GM12875 (cell line): ENCODE results near the gene TBC1D19.
"Not testable (repeated sequence)": the region's sequence is repeated elsewhere in the genome, so short reads cannot be mapped to it uniquely, and the experiment has no call there.

Experiments used
- H3K4me3 ChIP-seq: one replicate; pipeline ENCODE4 v1.5.1; 2011; ENCODE audit warnings: low read depth, low read length, control low read depth
- TF ChIP-seq, protein P1 (sequence below): IDR thresholded peaks from 2 replicates; pipeline ENCODE4 v1.5.1; 2011; ENCODE audit warnings: low read depth, mild to moderate bottlenecking, control low read depth, inconsistent platforms, low read length, moderate library complexity, borderline replicate concordance; ENCODE audit not compliant: insufficient read depth

TBC1D19 gene

DNA sequence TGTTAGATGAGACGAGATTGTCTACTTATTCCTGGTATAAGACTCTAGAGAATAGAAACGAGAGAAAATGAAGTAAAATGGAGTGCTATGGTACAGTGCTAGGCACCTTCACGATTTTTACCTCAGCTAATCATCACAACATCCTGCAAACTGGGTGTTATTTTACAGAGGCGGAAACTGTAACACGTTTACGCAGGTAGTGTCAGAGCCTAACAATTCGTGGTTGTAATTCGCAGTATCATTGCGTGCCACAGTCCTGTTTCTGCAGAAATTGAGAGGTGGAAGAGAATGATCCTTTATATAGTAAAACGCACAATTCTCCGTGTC, 383 bp upstream of the TBC1D19 start:
- peak overlapping the region; percentile 85 for H3K4me3 ChIP-seq
- TF ChIP-seq, protein P1, sequence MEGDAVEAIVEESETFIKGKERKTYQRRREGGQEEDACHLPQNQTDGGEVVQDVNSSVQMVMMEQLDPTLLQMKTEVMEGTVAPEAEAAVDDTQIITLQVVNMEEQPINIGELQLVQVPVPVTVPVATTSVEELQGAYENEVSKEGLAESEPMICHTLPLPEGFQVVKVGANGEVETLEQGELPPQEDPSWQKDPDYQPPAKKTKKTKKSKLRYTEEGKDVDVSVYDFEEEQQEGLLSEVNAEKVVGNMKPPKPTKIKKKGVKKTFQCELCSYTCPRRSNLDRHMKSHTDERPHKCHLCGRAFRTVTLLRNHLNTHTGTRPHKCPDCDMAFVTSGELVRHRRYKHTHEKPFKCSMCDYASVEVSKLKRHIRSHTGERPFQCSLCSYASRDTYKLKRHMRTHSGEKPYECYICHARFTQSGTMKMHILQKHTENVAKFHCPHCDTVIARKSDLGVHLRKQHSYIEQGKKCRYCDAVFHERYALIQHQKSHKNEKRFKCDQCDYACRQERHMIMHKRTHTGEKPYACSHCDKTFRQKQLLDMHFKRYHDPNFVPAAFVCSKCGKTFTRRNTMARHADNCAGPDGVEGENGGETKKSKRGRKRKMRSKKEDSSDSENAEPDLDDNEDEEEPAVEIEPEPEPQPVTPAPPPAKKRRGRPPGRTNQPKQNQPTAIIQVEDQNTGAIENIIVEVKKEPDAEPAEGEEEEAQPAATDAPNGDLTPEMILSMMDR = no peak

DNA sequence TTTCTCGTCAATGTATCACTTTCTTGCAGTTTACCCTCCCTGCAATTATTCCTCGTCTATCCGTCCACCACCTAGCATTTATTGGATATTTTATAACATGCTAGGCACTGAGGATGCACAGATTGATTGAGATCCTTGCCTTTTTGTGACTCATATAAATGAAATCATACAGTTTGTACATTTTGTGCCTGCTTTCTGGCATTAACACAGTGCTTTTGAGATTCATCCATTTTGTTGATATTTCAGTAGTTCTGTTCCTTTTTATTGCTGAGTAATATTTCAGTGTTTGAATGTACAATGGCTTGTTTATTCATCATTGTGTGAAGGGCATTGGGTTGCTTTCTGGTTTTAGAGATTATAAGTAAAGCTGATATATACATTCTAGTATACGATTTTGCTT, 841 bp downstream of the TBC1D19 start:
- H3K4me3 ChIP-seq = peak overlapping the region; percentile 85
- TF ChIP-seq, protein P1 = no peak

DNA sequence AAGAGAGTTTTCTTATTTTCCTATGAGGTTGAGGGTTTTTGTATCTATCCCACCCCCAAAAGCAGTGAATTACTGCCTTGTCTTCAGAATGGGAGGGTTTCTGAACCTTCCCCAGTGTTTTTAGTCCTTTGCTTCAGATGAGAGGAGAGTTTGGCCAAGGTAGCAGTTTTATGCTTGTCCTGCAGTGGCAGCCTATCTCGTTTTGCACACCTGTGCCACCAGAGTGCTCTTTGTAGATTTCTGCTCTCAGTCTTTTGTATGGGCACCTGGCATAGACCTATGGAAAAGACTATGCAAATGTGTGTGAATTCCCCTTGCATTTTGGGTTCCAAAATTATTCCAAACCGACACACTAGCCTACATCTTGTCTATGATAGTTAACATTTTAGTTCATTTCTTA, 5.8 kb downstream of the TBC1D19 start:
- TF ChIP-seq, protein P1 = no peak
- no peak overlapping the region for H3K4me3 ChIP-seq

DNA sequence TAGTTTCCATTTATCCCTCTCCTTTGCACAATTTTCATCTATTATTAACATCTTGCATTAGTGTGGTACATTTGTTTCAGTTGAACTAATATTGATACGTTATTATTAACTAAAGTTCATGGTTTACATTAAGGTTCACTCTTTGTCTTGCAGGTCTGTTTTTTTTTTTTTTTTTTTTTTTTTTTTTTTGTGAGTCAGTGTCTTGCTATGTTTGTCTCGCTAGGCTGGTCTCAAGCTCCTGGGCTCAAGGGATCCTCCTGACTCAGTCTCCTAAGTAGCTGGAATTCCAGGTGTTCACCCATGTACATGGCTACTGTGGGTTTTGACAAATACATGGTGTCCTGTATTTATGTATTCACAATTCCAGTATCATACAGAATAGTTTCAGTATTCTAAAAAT, 6.8 kb downstream of the TBC1D19 start:
- TF ChIP-seq, protein P1 = no peak
- H3K4me3 ChIP-seq = no peak overlapping the region

DNA sequence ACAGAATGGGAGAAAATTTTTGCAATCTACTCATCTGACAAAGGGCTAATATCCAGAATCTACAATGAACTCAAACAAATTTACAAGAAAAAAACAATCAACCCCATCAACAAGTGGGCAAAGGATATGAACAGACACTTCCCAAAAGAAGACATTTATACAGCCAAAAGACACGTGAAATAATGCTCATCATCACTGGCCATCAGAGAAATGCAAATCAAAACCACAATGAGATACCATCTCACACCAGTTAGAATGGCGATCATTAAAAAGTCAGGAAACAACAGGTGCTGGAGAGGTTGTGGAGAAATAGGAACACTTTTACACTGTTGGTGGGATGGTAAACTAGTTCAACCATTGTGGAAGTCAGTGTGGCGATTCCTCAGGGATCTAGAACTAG, 9.7 kb downstream of the TBC1D19 start:
- not testable (repeated sequence) for H3K4me3 ChIP-seq

DNA sequence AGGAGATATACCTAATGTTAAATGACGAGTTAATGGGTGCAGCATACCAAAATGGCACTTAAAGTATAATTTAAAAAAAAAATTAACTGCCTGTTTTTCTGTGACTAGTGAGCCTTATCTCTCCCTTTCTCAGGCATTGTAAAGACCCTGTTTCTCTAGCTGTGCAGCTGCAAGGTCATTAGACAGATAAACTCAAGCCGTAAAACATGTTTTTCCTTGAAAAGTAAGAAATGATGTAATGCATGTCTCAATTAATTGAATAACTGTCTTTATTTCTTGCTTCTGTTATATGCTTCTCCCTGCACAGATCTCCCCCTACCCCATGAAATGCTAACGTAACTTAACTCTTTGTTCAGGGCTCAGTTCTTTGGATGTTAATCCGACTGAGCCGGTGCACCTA, 10.5 kb downstream of the TBC1D19 start:
- no peak overlapping the region for H3K4me3 ChIP-seq
- TF ChIP-seq, protein P1 = no peak

DNA sequence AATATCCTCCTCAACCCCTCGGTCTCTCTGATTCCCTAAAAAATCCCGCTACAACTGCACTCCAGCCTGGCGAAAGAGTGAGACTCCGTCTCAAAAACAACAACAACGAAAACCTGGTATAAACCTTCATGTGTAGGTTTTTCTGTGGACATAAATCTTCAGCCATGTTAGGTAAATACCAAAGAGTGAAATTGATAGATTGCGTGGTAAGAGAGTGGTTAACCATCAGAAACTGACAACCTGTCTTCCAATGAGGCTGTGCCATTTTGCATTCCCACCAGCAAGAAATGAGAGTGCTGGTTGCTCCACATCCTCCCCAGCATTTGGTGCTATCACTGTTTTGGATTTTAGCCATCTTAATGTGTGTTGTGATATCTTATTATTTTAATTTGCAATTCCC, 10.9 kb downstream of the TBC1D19 start:
- H3K4me3 ChIP-seq = no peak overlapping the region
- TF ChIP-seq, protein P1 = no peak

DNA sequence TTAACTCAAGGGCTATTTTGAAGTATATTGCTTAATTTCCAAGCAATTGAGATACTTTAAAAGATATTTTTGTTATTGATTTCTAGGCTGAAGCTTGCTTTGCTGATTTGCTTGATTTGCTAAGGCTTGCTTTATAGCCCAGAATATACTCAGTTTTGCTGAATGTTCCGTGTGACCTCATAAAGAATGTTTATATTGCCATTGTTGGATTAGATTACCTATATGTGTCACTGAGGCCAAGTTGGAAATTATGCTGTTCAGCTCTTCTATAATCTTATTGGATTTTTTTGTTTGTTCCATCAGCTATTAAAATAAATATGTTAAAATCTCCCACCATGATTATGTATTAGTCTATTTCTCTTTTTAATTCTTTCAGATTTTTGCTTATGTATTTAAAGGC, 13.0 kb downstream of the TBC1D19 start:
- no peak overlapping the region for H3K4me3 ChIP-seq
- TF ChIP-seq, protein P1 = no peak
